ENCODE results near the gene PSTK.

- TF ChIP-seq POLR2A (IDR thresholded peaks at IDR 0.05; ENCODE audit: low read length) (no peak), BHLHE40 (IDR thresholded peaks at IDR 0.05; ENCODE audit: low read depth, low read length) (no peak), RFX5 (IDR thresholded peaks at IDR 0.05) (no peak)
- TF ChIP-seq, protein P1, sequence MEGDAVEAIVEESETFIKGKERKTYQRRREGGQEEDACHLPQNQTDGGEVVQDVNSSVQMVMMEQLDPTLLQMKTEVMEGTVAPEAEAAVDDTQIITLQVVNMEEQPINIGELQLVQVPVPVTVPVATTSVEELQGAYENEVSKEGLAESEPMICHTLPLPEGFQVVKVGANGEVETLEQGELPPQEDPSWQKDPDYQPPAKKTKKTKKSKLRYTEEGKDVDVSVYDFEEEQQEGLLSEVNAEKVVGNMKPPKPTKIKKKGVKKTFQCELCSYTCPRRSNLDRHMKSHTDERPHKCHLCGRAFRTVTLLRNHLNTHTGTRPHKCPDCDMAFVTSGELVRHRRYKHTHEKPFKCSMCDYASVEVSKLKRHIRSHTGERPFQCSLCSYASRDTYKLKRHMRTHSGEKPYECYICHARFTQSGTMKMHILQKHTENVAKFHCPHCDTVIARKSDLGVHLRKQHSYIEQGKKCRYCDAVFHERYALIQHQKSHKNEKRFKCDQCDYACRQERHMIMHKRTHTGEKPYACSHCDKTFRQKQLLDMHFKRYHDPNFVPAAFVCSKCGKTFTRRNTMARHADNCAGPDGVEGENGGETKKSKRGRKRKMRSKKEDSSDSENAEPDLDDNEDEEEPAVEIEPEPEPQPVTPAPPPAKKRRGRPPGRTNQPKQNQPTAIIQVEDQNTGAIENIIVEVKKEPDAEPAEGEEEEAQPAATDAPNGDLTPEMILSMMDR (IDR thresholded peaks at IDR 0.05): no peak
Observed at GRCh38 chr10:123013456-123014419, 33.5 kb downstream of the PSTK start.

Data from A549 (cell line).